ENCODE measurements around the gene PARD3.

DNA sequence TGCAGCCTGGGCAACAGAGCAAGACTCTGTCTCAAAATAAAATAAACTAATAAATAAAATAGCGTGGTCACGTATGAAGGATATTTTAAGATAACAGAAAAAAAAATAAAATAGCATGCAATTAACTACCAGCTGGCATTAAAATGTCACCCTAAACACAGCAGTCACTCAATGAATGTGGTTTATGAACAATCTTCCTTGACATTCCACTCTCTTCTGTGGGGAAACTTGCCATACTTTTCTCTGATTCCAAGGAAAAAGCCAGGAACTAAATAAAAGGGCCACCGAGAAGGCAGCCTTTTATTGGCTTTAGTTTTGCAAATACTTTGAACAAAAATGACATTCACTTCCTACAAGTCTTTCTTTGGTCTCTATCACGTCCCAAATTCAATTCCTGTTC lies 266.6 kb downstream of the PARD3 start:
- TF ChIP-seq, protein P1, sequence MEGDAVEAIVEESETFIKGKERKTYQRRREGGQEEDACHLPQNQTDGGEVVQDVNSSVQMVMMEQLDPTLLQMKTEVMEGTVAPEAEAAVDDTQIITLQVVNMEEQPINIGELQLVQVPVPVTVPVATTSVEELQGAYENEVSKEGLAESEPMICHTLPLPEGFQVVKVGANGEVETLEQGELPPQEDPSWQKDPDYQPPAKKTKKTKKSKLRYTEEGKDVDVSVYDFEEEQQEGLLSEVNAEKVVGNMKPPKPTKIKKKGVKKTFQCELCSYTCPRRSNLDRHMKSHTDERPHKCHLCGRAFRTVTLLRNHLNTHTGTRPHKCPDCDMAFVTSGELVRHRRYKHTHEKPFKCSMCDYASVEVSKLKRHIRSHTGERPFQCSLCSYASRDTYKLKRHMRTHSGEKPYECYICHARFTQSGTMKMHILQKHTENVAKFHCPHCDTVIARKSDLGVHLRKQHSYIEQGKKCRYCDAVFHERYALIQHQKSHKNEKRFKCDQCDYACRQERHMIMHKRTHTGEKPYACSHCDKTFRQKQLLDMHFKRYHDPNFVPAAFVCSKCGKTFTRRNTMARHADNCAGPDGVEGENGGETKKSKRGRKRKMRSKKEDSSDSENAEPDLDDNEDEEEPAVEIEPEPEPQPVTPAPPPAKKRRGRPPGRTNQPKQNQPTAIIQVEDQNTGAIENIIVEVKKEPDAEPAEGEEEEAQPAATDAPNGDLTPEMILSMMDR (IDR thresholded peaks at IDR 0.05) = no peak
- TF ChIP-seq POLR2A (IDR thresholded peaks at IDR 0.05) (no peak), POLR2AphosphoS5 (IDR thresholded peaks at IDR 0.05) (no peak)
